GM21529 (cell line): ENCODE measurements around the gene CCDC126.
"Not testable (repeated sequence)": the region's sequence is repeated elsewhere in the genome, so short reads cannot be mapped to it uniquely, and the experiment has no call there.

ENCODE experiments used
- ATAC-seq: cut with Tn5 transposase; IDR thresholded peaks from one replicate; pipeline ENCODE4 v1.9.1; 2021; ENCODE audit not compliant: unreplicated experiment

CCDC126 gene

GRCh38 chr7:23622506-23622925 lies 25.3 kb downstream of the CCDC126 start:
- no peak for ATAC-seq

- ATAC-seq, result no peak
These were observed 31.2 kb downstream of the CCDC126 start for GRCh38 chr7:23628370-23628769.

- ATAC-seq, result no peak
These were observed 36.2 kb downstream of the CCDC126 start for GRCh38 chr7:23633417-23633816.

GRCh38 chr7:23645822-23646221 lies 48.6 kb downstream of the CCDC126 start:
- no peak for ATAC-seq

GRCh38 chr7:23653942-23654341 lies 56.8 kb downstream of the CCDC126 start:
- ATAC-seq, result no peak

GRCh38 chr7:23654508-23654907 lies 57.3 kb downstream of the CCDC126 start:
- ATAC-seq, result no peak

- no peak for ATAC-seq
These were observed 58.3 kb downstream of the CCDC126 start for GRCh38 chr7:23655433-23655832.

- no peak for ATAC-seq
These were observed 61.7 kb downstream of the CCDC126 start for GRCh38 chr7:23658831-23659427.

- ATAC-seq, result no peak
These were observed 64.2 kb downstream of the CCDC126 start for GRCh38 chr7:23661385-23661784.

- no peak for ATAC-seq
These were observed 65.2 kb downstream of the CCDC126 start for GRCh38 chr7:23662124-23662983.

- ATAC-seq, result no peak
These were observed 65.8 kb downstream of the CCDC126 start for GRCh38 chr7:23662984-23663313.

GRCh38 chr7:23664122-23664521 lies 66.9 kb downstream of the CCDC126 start:
- ATAC-seq, result no peak

GRCh38 chr7:23672033-23672432 lies 74.9 kb downstream of the CCDC126 start:
- no peak for ATAC-seq

- peak; percentile 87 for ATAC-seq
These were observed 82.8 kb downstream of the CCDC126 start, which contains the start of gene FAM221A for GRCh38 chr7:23679898-23680413. Gene FAM221A, plus strand, starts transcription at chr7:23680199. Its CDS starts 20 bp downstream, at chr7:23680219.

- ATAC-seq, result peak; percentile 60
These were observed 83.5 kb downstream of the CCDC126 start for GRCh38 chr7:23680414-23681405.

GRCh38 chr7:23684041-23684440 lies 86.9 kb downstream of the CCDC126 start:
- not testable (repeated sequence) for ATAC-seq

- no peak for ATAC-seq
These were observed 88.5 kb downstream of the CCDC126 start for GRCh38 chr7:23685731-23686130.

- no peak for ATAC-seq
These were observed 89.8 kb downstream of the CCDC126 start for GRCh38 chr7:23687011-23687410.

GRCh38 chr7:23689165-23689564 lies 92.0 kb downstream of the CCDC126 start:
- no peak for ATAC-seq

- ATAC-seq, result no peak
These were observed 94.1 kb downstream of the CCDC126 start for GRCh38 chr7:23691320-23691719.

- ATAC-seq, result no peak
These were observed 96.0 kb downstream of the CCDC126 start for GRCh38 chr7:23693224-23693623.
